GM23338 (cell line): ENCODE data around the gene CDH19. TPM values are rescaled to one million over a fixed set of nuclear protein-coding genes. Genes with fewer than 3 reads are reported as not detected.

ENCODE experiments used
- ATAC-seq: fragments of 200-7000 bp; cut with Tn5 transposase; 3 replicates; pipeline ENCODE4 v1.9.1; 2020
- DNase-seq: peaks from one replicate; pipeline ENCODE4 v3.0.0-alpha.2; 2015; ENCODE audit warnings: low spot score
- H2AFZ ChIP-seq: fragments of 200-600 bp; sonication (generic); 2 replicates; pipeline ENCODE4 v1.8.0; 2016; ENCODE audit warnings: antibody characterized with exemption, mild to moderate bottlenecking, moderate library complexity
- H3F3A ChIP-seq: fragments of 200-600 bp; sonication (generic); replicated peaks from 2 replicates; pipeline ENCODE4 v1.8.0; 2017; ENCODE audit warnings: antibody characterized with exemption, mixed run types, low read depth
- H3K27ac ChIP-seq: fragments of 200-600 bp; sonication (generic); 2 replicates; pipeline ENCODE4 v1.6.1; 2016; ENCODE audit warnings: low read depth
- H3K27me3 ChIP-seq: fragments of 200-600 bp; sonication (generic); 2 replicates; pipeline ENCODE4 v1.8.0; 2016; ENCODE audit warnings: mild to moderate bottlenecking, mixed run types, moderate library complexity; ENCODE audit not compliant: insufficient read depth
- H3K36me3 ChIP-seq: fragments of 200-600 bp; sonication (generic); 2 replicates; pipeline ENCODE4 v1.8.0; 2016; ENCODE audit warnings: mild to moderate bottlenecking; ENCODE audit not compliant: insufficient read depth
- H3K4me1 ChIP-seq: fragments of 200-600 bp; sonication (generic); 2 replicates; pipeline ENCODE4 v1.8.0; 2016; ENCODE audit warnings: mild to moderate bottlenecking, moderate library complexity; ENCODE audit not compliant: insufficient read depth
- H3K4me2 ChIP-seq: fragments of 200-600 bp; sonication (generic); 2 replicates; pipeline ENCODE4 v1.7.1; 2017; ENCODE audit warnings: mixed run types
- H3K4me3 ChIP-seq: fragments of 200-600 bp; sonication (generic); 2 replicates; pipeline ENCODE4 v1.6.1; 2016; ENCODE audit warnings: mixed run types
- H3K79me2 ChIP-seq: fragments of 200-600 bp; sonication (generic); replicated peaks from 2 replicates; pipeline ENCODE4 v1.8.0; 2017; ENCODE audit warnings: mild to moderate bottlenecking; ENCODE audit not compliant: insufficient read depth
- H3K9me2 ChIP-seq: fragments of 200-600 bp; sonication (generic); 2 replicates; pipeline ENCODE4 v1.8.0; 2017; ENCODE audit not compliant: insufficient read depth
- H4K20me1 ChIP-seq: fragments of 200-600 bp; sonication (generic); replicated peaks from 2 replicates; pipeline ENCODE4 v1.8.0; 2017; ENCODE audit warnings: mild to moderate bottlenecking; ENCODE audit not compliant: insufficient read depth
- H3K27ac Mint-ChIP-seq: 2 replicates; pipeline ENCODE4 v1.8.0; 2020; ENCODE audit warnings: inconsistent platforms, mild to moderate bottlenecking, moderate library complexity, mixed read lengths
- H3K27me3 Mint-ChIP-seq: 3 replicates; pipeline ENCODE4 v1.8.0; 2022; ENCODE audit warnings: low read depth, mild to moderate bottlenecking, moderate library complexity, mixed read lengths, inconsistent platforms; ENCODE audit not compliant: insufficient read depth, poor library complexity
- H3K36me3 Mint-ChIP-seq: 3 replicates; pipeline ENCODE4 v1.8.0; 2021; ENCODE audit warnings: low read depth, mild to moderate bottlenecking, inconsistent platforms, moderate library complexity, mixed read lengths
- H3K4me1 Mint-ChIP-seq: 3 replicates; pipeline ENCODE4 v1.8.0; 2020; ENCODE audit warnings: mild to moderate bottlenecking, inconsistent platforms, mixed read lengths
- H3K4me3 Mint-ChIP-seq: 3 replicates; pipeline ENCODE4 v1.8.0; 2021; ENCODE audit warnings: moderate library complexity, mild to moderate bottlenecking, inconsistent platforms, mixed read lengths
- H3K9me3 Mint-ChIP-seq: 3 replicates; pipeline ENCODE4 v1.8.0; 2020; ENCODE audit warnings: moderate library complexity, mild to moderate bottlenecking, inconsistent platforms, mixed read lengths
- CTCF ChIP-seq, 2 experiments: fragments of 200-600 bp in 1 of 2; sonication (generic) in 1 of 2; conservative IDR thresholded peaks; 2 replicates each; pipeline versions ENCODE4 v1.5.1 to v1.6.1; 2016 to 2017; ENCODE audit warnings: antibody characterized with exemption in 2 of 2, low read depth in 2 of 2, mild to moderate bottlenecking in 2 of 2, moderate library complexity in 1 of 2
- ZNF462 ChIP-seq: fragments of 250-450 bp; sonication (Bioruptor Pico); IDR thresholded peaks from 2 replicates; pipeline ENCODE4 v1.5.0; 2020; ENCODE audit warnings: mild to moderate bottlenecking, moderate library complexity
- polyA plus RNA-seq: library from polyadenylated mRNA; unstranded; fragments of >200 nt; fragmentation: Nextera tagmentation; extraction: Ambion mirVana; gene quantifications from 2 replicates; pipeline ENCODE4 v1.2.1, GENCODE V29; 2016
- total RNA-seq: library from RNA; depleted of rRNA; stranded (reverse); fragments of >200 nt; shearing (Covaris generic); gene quantifications from 2 replicates; pipeline ENCODE4 v1.2.3, GENCODE V29; 2014

CDH19 gene
- total and polyA plus RNA-seq, 2 experiments from 2014 or later, result 0.03 TPM

GRCh38 chr18:66533693-66534092 lies 70.2 kb downstream of the CDH19 start:
- H3K9me2 ChIP-seq, result no peaks in the 10 kb centered on the region
- TF ChIP-seq CTCF (conservative IDR thresholded peaks at IDR 0.05; ENCODE audit: low read depth in 2 of 2) (peak in 1 of 2 experiments; percentile 42; a peak in 2 of 4 replicates), ZNF462 (CRISPR knock-in tag) (no peak)
- no peak overlapping the region for H2AFZ ChIP-seq
- Mint-ChIP-seq H3K9me3 (no peaks in the 10 kb centered on the region), H3K27ac (no peak overlapping the region), H3K4me1 (peaks cover 10% of the 10 kb centered on the region), H3K36me3 (no peaks in the 10 kb centered on the region), H3K27me3 (peaks cover 3% of the 10 kb centered on the region), H3K4me3 (no peak overlapping the region)
- H3K4me1 ChIP-seq, result peaks cover 5% of the 10 kb centered on the region; the same call in 1 of the 2 replicates
- ATAC-seq, result no peak
- no peak overlapping the region for H3K4me3 ChIP-seq
- no peaks in the 10 kb centered on the region for H3K27me3 ChIP-seq
- H3K4me2 ChIP-seq, result no peak overlapping the region
- H3F3A ChIP-seq, result no peaks in the 10 kb centered on the region
- DNase-seq, result peak; percentile 8
- no peaks in the 10 kb centered on the region for H3K79me2 ChIP-seq
- H3K36me3 ChIP-seq, result no peaks in the 10 kb centered on the region
- no peak overlapping the region for H3K27ac ChIP-seq
- H4K20me1 ChIP-seq, result no peaks in the 10 kb centered on the region
